IMR-90 (cell line): Measurements from ENCODE around the gene CCDC184. TPM values are rescaled to one million over a fixed set of nuclear protein-coding genes. Genes with fewer than 3 reads are reported as not detected.
"Not testable (repeated sequence)": the region's sequence is repeated elsewhere in the genome, so short reads cannot be mapped to it uniquely, and the experiment has no call there.

ENCODE experiments used
- ATAC-seq: fragments of 200-7000 bp; cut with Tn5 transposase; 2 replicates; pipeline ENCODE4 v1.9.1; 2020; ENCODE audit warnings: low read depth, mild to moderate bottlenecking, moderate library complexity
- BruUV-seq: library from RNA; stranded (reverse); fragments of 400-500 nt; replicated peaks from 2 replicates; lab custom pipeline; 2021; lab: Mats Ljungman, UMichigan
- CTCF ChIA-PET: fragments of 300-600 bp; formaldehyde crosslinking; extraction: SDS; loops from one replicate; lab custom pipeline; 2021; ENCODE audit warnings: antibody characterized with exemption; lab: Yijun Ruan, JAX
- POLR2A ChIA-PET: fragments of 300-600 bp; sonication (Branson Sonifier 250); formaldehyde crosslinking; loops from one replicate; lab custom pipeline; 2022; ENCODE audit warnings: antibody characterized with exemption; ENCODE audit not compliant: unreplicated experiment; lab: Charles Lee
- DNase-seq: peaks from one replicate; pipeline ENCODE4 v3.0.0; 2013
- H2AFZ ChIP-seq: replicated peaks from 2 replicates; pipeline ENCODE3; 2013; ENCODE audit warnings: low read length, mild to moderate bottlenecking; ENCODE audit not compliant: poor library complexity
- H2AK5ac ChIP-seq: 2 replicates; pipeline ENCODE4 v1.6.1; 2013; ENCODE audit warnings: low read depth, low read length, inconsistent platforms
- H2AK9ac ChIP-seq: replicated peaks from 2 replicates; pipeline ENCODE3; 2013; ENCODE audit warnings: mild to moderate bottlenecking, low read depth, low read length, moderate library complexity; ENCODE audit not compliant: poor library complexity
- H2BK120ac ChIP-seq: 2 replicates; pipeline ENCODE4 v1.6.1; 2013; ENCODE audit warnings: low read depth, low read length, inconsistent platforms
- H2BK15ac ChIP-seq: 3 replicates; pipeline ENCODE4 v1.6.1; 2013; ENCODE audit warnings: low read depth, low read length, inconsistent platforms
- H2BK20ac ChIP-seq: 2 replicates; pipeline ENCODE4 v1.6.1; 2013; ENCODE audit warnings: low read depth, mild to moderate bottlenecking, inconsistent platforms, low read length, moderate library complexity
- H2BK5ac ChIP-seq: 2 replicates; pipeline ENCODE4 v1.6.1; 2013; ENCODE audit warnings: mild to moderate bottlenecking, low read depth, low read length, inconsistent platforms; ENCODE audit not compliant: poor library complexity, severe bottlenecking
- H3K14ac ChIP-seq: replicated peaks from 2 replicates; pipeline ENCODE4 v1.6.1; 2013; ENCODE audit warnings: low read depth, low read length, inconsistent platforms
- H3K18ac ChIP-seq: 2 replicates; pipeline ENCODE4 v1.6.1; 2013; ENCODE audit warnings: low read depth, low read length, control low read depth
- H3K23ac ChIP-seq: 2 replicates; pipeline ENCODE4 v1.6.1; 2013; ENCODE audit warnings: low read depth, low read length, inconsistent platforms
- H3K27ac ChIP-seq: 2 replicates; pipeline ENCODE4 v1.5.1; 2013; ENCODE audit warnings: mild to moderate bottlenecking, control low read depth, low read length; ENCODE audit not compliant: insufficient read depth
- H3K27me3 ChIP-seq: 2 replicates; pipeline ENCODE4 v1.6.1; 2013; ENCODE audit warnings: low read length; ENCODE audit not compliant: control insufficient read depth, insufficient read depth
- H3K36me3 ChIP-seq: 2 replicates; pipeline ENCODE4 v1.6.1; 2013; ENCODE audit warnings: low read length, mixed read lengths; ENCODE audit not compliant: control insufficient read depth, insufficient read depth
- H3K4ac ChIP-seq: 2 replicates; pipeline ENCODE4 v1.6.1; 2013; ENCODE audit warnings: low read depth, low read length, inconsistent platforms
- H3K4me1 ChIP-seq: 2 replicates; pipeline ENCODE4 v1.6.1; 2013; ENCODE audit warnings: low read length, mixed read lengths; ENCODE audit not compliant: control insufficient read depth, insufficient read depth
- H3K4me2 ChIP-seq: 2 replicates; pipeline ENCODE4 v1.6.1; 2013; ENCODE audit warnings: low read depth, mild to moderate bottlenecking, control low read depth, low read length, moderate library complexity
- H3K4me3 ChIP-seq: 2 replicates; pipeline ENCODE4 v1.5.1; 2013; ENCODE audit warnings: low read depth, mild to moderate bottlenecking, control low read depth, low read length, moderate library complexity; ENCODE audit not compliant: insufficient read depth
- H3K56ac ChIP-seq: 2 replicates; pipeline ENCODE4 v1.6.1; 2013; ENCODE audit warnings: low read length, inconsistent platforms; ENCODE audit not compliant: insufficient read depth; ENCODE audit errors: extremely low read depth
- H3K79me1 ChIP-seq, 2 experiments: 2 replicates each; pipeline ENCODE4 v1.6.1; 2013; ENCODE audit warnings: low read length in 2 of 2, inconsistent platforms in 1 of 2, low read depth in 1 of 2
- H3K9ac ChIP-seq: 2 replicates; pipeline ENCODE4 v1.6.1; 2013; ENCODE audit warnings: low read depth, low read length, control low read depth
- H3K9me1 ChIP-seq: 2 replicates; pipeline ENCODE4 v1.6.1; 2013; ENCODE audit warnings: low read length, inconsistent platforms; ENCODE audit not compliant: insufficient read depth
- H3K9me3 ChIP-seq: 2 replicates; pipeline ENCODE4 v1.6.1; 2013; ENCODE audit warnings: low read length; ENCODE audit not compliant: control insufficient read depth, insufficient read depth
- H4K20me1 ChIP-seq: 2 replicates; pipeline ENCODE4 v1.6.1; 2013; ENCODE audit warnings: low read length, inconsistent platforms; ENCODE audit not compliant: insufficient read depth
- H4K5ac ChIP-seq: 2 replicates; pipeline ENCODE4 v1.6.1; 2013; ENCODE audit warnings: mild to moderate bottlenecking, low read depth, low read length, control low read depth
- H4K8ac ChIP-seq, 2 experiments: 2 replicates each; pipeline ENCODE4 v1.6.1; 2013; ENCODE audit warnings: low read depth in 2 of 2, low read length in 2 of 2, control low read depth in 1 of 2, inconsistent platforms in 1 of 2
- H4K91ac ChIP-seq: 2 replicates; pipeline ENCODE4 v1.6.1; 2013; ENCODE audit warnings: low read depth, low read length, inconsistent platforms; ENCODE audit not compliant: insufficient read depth
- CEBPB ChIP-seq: IDR thresholded peaks from 2 replicates; pipeline ENCODE4 v1.6.1; 2012; ENCODE audit warnings: low read depth, low read length, improper control_type of control experiment
- FOS ChIP-seq: fragments of 150-350 bp; IDR thresholded peaks from 2 replicates; pipeline ENCODE4 v1.6.1; 2016; ENCODE audit warnings: low read depth, low read length
- MAFK ChIP-seq: IDR thresholded peaks from 2 replicates; pipeline ENCODE4 v1.6.1; 2012; ENCODE audit warnings: low read depth, low read length, improper control_type of control experiment
- MAZ ChIP-seq: IDR thresholded peaks from 2 replicates; pipeline ENCODE4 v1.6.1; 2012; ENCODE audit warnings: low read depth, mild to moderate bottlenecking, low read length, improper control_type of control experiment, moderate library complexity, borderline replicate concordance
- MXI1 ChIP-seq: IDR thresholded peaks from 2 replicates; pipeline ENCODE4 v1.6.1; 2012; ENCODE audit warnings: low read depth, mild to moderate bottlenecking, low read length, moderate library complexity, borderline replicate concordance
- RFX5 ChIP-seq: IDR thresholded peaks from 2 replicates; pipeline ENCODE4 v1.8.0; 2012; ENCODE audit warnings: low read depth, mild to moderate bottlenecking, low read length, moderate library complexity
- SMC3 ChIP-seq: fragments of 150-350 bp; IDR thresholded peaks from 2 replicates; pipeline ENCODE4 v1.6.1; 2016; ENCODE audit warnings: low read depth, mild to moderate bottlenecking, antibody characterized with exemption, low read length, moderate library complexity
- WGBS, 2 experiments: methylation state at CpG; one replicate each; pipeline versions ENCODE4 v1.1.5 to v1.1.7; 2013; ENCODE audit warnings: missing lambda C conversion rate in 2 of 2; ENCODE audit not compliant: insufficient read length in 1 of 2; ENCODE audit errors: extremely low coverage in 2 of 2; 5-methylcytosine and 5-hydroxymethylcytosine counted together
- dilution Hi-C: fragments of 300-500 bp; cut with HindIII; formaldehyde crosslinking; loops from one replicate; pipeline ENCODE4 v1.14.3; 2018; ENCODE audit warnings: low sequenced_read_pairs; ENCODE audit not compliant: unreplicated experiment
- in situ Hi-C: fragments of 300-500 bp; cut with MboI; formaldehyde crosslinking; loops from 3 replicates; pipeline ENCODE4 v1.14.3; 2019; ENCODE audit warnings: low sequenced_read_pairs, inconsistent platforms, mixed read lengths
- intact Hi-C: fragments of 100-400 bp; cut with micrococcal nuclease; formaldehyde crosslinking; loops from 2 replicates; pipeline ENCODE4 v1.10.0; 2022
- polyA plus RNA-seq, 3 experiments: library from polyadenylated mRNA; depleted of rRNA; stranded (reverse); fragments of >200 nt; gene quantifications; 2 replicates each; pipeline ENCODE4 v1.2.3, GENCODE V29; 2012; ENCODE audit warnings: low replicate concordance in 1 of 3
- total RNA-seq: library from RNA; depleted of rRNA; stranded (reverse); fragments of >200 nt; gene quantifications from 2 replicates; pipeline ENCODE4 v1.2.3, GENCODE V29; 2012
- TF ChIP-seq, protein P1 (sequence below): fragments of 150-350 bp; IDR thresholded peaks from 2 replicates; pipeline ENCODE4 v1.6.1; 2016; ENCODE audit warnings: low read depth, mild to moderate bottlenecking, low read length, moderate library complexity, borderline replicate concordance

Gene CCDC184
- total and polyA plus RNA-seq, 2 of the 4 experiments (the other 2 are of a cell fraction), result 0.18 to 0.22 TPM

DNA sequence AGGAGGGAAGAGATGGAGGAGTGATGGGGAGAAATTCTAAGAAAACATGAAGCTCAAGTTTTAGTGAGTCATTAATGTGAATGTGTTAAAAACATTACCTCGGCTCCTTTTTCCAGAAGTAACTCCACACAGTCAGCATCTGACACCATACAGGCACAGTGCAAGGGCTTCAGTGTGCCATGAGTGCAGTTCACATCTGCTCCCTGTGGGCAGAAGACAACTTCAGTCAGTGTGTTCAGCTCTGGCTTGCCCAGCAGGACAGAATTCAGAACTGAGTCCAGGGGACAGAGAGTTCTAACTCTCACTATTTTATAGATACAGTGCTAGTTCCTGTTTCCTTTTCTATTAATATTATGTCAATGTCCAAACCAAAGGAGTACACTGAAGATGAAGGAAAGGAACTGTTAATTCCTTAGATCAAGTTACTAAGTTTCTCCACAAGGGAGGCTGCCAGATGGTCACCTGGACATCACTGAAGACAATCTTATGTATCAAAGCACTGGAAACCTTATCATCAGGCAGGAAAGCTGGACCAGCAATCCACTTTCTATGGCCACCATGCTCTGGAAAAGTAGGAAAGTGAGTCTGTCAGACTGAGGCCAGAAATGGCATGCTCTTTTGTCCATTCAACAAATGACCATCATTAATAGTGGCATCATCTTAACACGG is 32.2 kb upstream of the CCDC184 start:
- Histone ChIP-seq H3K56ac (no peak overlapping the region), H3K36me3 (peaks cover 32% of the 10 kb centered on the region), H3K4me1 (no peaks in the 10 kb centered on the region), H3K14ac (no peak overlapping the region), H2AK5ac (no peak overlapping the region), H3K79me1 (peaks cover under 1 to 20% of the 10 kb centered on the region in 2 experiments; a peak in 3 of 4 replicates), H3K4ac (no peak overlapping the region), H2BK5ac (no peak overlapping the region), H3K18ac (no peak overlapping the region), H4K91ac (no peak overlapping the region), H3K27ac (no peak overlapping the region), H2BK120ac (no peak overlapping the region), H3K23ac (no peak overlapping the region), H2BK15ac (no peak overlapping the region), H3K4me3 (no peak overlapping the region), H2BK20ac (no peak overlapping the region), H3K9me1 (no peaks in the 10 kb centered on the region), H3K4me2 (no peak overlapping the region), H3K9me3 (no peaks in the 10 kb centered on the region), H2AK9ac (no peak overlapping the region), H2AFZ (no peak overlapping the region), H3K27me3 (no peaks in the 10 kb centered on the region), H4K20me1 (no peaks in the 10 kb centered on the region), H4K5ac (no peak overlapping the region), H4K8ac (no peak overlapping the region), H3K9ac (no peak overlapping the region)
- CTCF ChIA-PET, result no interaction called here
- BruUV-seq, result no TSS peak
- no peak for TF ChIP-seq SMC3
- TF ChIP-seq MAZ, result no peak
- no peak for TF ChIP-seq MAFK
- no peak for TF ChIP-seq RFX5
- TF ChIP-seq CEBPB, result no peak
- TF ChIP-seq, protein P1, sequence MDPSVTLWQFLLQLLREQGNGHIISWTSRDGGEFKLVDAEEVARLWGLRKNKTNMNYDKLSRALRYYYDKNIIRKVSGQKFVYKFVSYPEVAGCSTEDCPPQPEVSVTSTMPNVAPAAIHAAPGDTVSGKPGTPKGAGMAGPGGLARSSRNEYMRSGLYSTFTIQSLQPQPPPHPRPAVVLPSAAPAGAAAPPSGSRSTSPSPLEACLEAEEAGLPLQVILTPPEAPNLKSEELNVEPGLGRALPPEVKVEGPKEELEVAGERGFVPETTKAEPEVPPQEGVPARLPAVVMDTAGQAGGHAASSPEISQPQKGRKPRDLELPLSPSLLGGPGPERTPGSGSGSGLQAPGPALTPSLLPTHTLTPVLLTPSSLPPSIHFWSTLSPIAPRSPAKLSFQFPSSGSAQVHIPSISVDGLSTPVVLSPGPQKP, result no peak
- TF ChIP-seq FOS, result no peak
- no peak for TF ChIP-seq MXI1
- dilution Hi-C loops (no loop called here), intact Hi-C loops (no loop called here), in situ Hi-C loops (no loop called here)
- POLR2A ChIA-PET, result no interaction called here
- ATAC-seq, result no peak
- no peak for DNase-seq
- 80% methylated on average over 1 of the region's 2 CpGs; no CpG with 5 or more reads in 1 of the 2 experiments for WGBS, 2 experiments

DNA sequence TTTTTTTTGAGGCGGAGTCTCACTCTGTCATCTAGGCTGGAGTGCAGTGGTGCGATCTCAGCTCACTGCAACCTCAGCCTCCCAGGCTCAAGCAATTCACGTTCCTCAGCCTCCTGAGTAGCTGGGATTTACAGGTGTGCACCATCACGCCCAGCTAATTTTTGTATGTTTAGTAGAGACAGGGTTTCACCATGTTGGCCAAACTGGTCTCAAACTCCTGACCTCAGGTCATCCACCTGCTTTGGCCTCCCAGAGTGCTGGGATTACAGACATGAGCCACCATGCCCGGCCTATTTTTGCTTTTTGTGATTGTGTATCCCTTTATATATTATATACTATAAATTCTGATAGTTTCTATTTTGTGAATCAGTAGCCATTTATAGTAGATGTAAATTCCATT is 27.7 kb upstream of the CCDC184 start:
- in situ Hi-C loops, H2AFZ ChIP-seq, H4K91ac ChIP-seq, H3K4me3 ChIP-seq, ATAC-seq, H3K9ac ChIP-seq, H2BK120ac ChIP-seq, H2AK9ac ChIP-seq, dilution Hi-C loops, POLR2A ChIA-PET, H3K9me3 ChIP-seq, H2BK15ac ChIP-seq, H2BK20ac ChIP-seq, DNase-seq, H4K5ac ChIP-seq, H3K18ac ChIP-seq, CTCF ChIA-PET, H3K9me1 ChIP-seq, H3K56ac ChIP-seq, H3K4me1 ChIP-seq, BruUV-seq, H3K27ac ChIP-seq, H4K8ac ChIP-seq, H3K4ac ChIP-seq, H3K14ac ChIP-seq, H2AK5ac ChIP-seq, H2BK5ac ChIP-seq, H3K27me3 ChIP-seq, H4K20me1 ChIP-seq, H3K4me2 ChIP-seq, H3K23ac ChIP-seq: not testable (repeated sequence)
- peaks cover 17% of the 10 kb centered on the region for H3K36me3 ChIP-seq
- H3K79me1 ChIP-seq, result peaks cover 3 to 25% of the 10 kb centered on the region in 2 experiments; a peak in 3 of 4 replicates
- intact Hi-C loops, result loop anchor here (2.0 kb wide), 1 partner anchor 49 kb away; the partner anchor contains the start of gene SENP1
- no CpG with 5 or more reads among the region's 5 CpGs for WGBS, 2 experiments
